Measurements from ENCODE around the gene NTN5. TPM values are rescaled to one million over a fixed set of nuclear protein-coding genes. Genes with fewer than 3 reads are reported as not detected.
A peak's percentile ranks its signal among the peaks of the same experiment; 100 is the strongest.
"Not testable (repeated sequence)": the region's sequence is repeated elsewhere in the genome, so short reads cannot be mapped to it uniquely, and the experiment has no call there.

Gene NTN5
- total RNA-seq, 1 donor from 2014 or later = 7.1 TPM

DNA sequence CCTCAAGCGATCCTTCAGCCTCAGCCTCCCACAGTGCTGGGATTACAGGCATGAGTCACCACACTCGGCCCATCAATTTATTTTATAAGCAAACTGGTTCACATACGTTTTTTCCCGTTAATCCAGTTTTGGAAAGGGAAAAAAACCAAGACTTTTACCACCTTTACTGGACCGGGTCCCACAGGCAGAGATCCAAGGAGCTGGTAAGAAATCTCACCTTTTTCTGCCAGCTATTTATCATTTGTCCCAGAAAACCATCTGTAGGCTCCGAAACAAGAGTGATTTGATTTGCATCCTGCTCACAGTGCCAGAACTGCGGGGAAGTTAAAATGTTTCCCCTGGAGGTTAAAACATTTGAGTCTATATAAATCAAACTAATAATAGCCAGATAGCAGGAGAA lies 16.6 kb upstream of the NTN5 start:
- no peak for DNase-seq (ENCODE audit: low spot score in 2 of 2, unreplicated experiment in 2 of 2)
- TF ChIP-seq, protein P1, sequence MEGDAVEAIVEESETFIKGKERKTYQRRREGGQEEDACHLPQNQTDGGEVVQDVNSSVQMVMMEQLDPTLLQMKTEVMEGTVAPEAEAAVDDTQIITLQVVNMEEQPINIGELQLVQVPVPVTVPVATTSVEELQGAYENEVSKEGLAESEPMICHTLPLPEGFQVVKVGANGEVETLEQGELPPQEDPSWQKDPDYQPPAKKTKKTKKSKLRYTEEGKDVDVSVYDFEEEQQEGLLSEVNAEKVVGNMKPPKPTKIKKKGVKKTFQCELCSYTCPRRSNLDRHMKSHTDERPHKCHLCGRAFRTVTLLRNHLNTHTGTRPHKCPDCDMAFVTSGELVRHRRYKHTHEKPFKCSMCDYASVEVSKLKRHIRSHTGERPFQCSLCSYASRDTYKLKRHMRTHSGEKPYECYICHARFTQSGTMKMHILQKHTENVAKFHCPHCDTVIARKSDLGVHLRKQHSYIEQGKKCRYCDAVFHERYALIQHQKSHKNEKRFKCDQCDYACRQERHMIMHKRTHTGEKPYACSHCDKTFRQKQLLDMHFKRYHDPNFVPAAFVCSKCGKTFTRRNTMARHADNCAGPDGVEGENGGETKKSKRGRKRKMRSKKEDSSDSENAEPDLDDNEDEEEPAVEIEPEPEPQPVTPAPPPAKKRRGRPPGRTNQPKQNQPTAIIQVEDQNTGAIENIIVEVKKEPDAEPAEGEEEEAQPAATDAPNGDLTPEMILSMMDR (IDR thresholded peaks at IDR 0.05; ENCODE audit: unreplicated experiment) = no peak
- H3K4me3 Mint-ChIP-seq = no peak overlapping the region
- H3K27ac Mint-ChIP-seq = peak overlapping the region; percentile 26
- no peaks in the 10 kb centered on the region for H3K9me3 Mint-ChIP-seq
- peaks cover 10% of the 10 kb centered on the region for H3K4me1 Mint-ChIP-seq
- peaks cover 7% of the 10 kb centered on the region for H3K27me3 Mint-ChIP-seq (ENCODE audit: low read depth)
- peaks cover 7% of the 10 kb centered on the region for H3K36me3 Mint-ChIP-seq

DNA sequence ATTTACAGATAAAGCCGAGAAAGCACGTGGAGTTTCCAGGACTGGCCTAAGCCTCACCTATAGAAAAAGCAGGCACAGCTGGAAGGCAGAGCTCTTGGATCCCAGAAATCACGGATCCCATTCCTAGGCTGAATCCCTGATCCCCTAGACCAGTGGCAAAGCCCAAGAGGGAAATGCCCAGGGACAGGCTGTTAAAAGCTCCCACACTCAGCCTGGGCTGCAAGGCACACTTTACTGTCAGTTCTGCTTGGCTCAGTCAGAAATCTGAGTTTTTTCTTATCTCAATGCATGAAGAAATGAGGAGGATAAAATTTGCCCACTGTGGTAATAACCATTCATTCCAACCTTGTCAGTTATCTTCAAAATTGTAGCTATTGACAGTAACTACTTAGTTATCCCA lies 15.0 kb upstream of the NTN5 start:
- no peaks in the 10 kb centered on the region for H3K9me3 Mint-ChIP-seq
- peaks cover 2% of the 10 kb centered on the region for H3K36me3 Mint-ChIP-seq
- peaks cover 13% of the 10 kb centered on the region for H3K4me1 Mint-ChIP-seq
- TF ChIP-seq, protein P1 (IDR thresholded peaks at IDR 0.05; ENCODE audit: unreplicated experiment) = no peak
- H3K27me3 Mint-ChIP-seq (ENCODE audit: low read depth) = peaks cover 3% of the 10 kb centered on the region
- no peak overlapping the region for H3K27ac Mint-ChIP-seq
- H3K4me3 Mint-ChIP-seq = no peak overlapping the region
- DNase-seq (ENCODE audit: low spot score in 2 of 2, unreplicated experiment in 2 of 2) = no peak

DNA sequence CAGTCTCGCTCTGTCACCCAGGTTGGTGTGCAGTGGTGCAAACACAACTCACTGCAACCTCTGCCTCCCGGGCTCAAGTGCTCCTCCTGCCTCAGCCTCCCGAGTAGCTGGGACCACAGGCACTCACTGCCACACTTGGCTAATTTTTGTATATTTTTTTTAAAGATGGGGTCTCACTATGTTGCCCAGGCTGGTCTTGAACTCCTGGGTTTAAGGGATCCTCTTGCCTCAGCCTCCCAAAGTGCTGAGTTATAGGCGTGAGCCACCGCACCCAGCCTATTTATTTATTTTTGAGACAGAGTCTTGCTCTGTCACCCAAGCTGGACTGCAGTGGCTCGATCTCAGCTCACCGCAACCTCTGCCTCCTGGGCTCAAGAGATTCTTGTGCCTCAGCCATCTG lies 13.8 kb upstream of the NTN5 start:
- H3K4me1 Mint-ChIP-seq = peaks cover 13% of the 10 kb centered on the region
- H3K27me3 Mint-ChIP-seq (ENCODE audit: low read depth); H3K27ac Mint-ChIP-seq; H3K9me3 Mint-ChIP-seq; H3K36me3 Mint-ChIP-seq; H3K4me3 Mint-ChIP-seq; DNase-seq (ENCODE audit: low spot score in 2 of 2, unreplicated experiment in 2 of 2): not testable (repeated sequence)

DNA sequence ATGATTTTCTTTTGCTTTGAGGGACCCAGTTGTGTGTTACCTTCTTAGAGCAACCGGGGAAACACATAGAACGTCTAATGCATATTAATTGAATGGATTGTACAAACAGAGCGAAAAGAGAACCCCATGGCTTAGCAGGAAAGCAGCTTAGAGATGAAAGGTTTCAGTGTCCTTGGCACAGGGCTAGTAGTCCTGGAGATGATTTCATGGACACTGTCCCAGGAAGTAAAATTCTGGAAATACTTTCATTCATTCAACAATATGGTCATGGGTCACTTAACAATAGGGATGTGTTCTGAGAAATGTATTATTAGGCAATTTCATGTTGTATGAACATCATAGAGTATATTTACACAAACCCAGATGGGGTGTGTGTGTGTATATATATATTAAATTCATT lies 13.3 kb upstream of the NTN5 start:
- no peaks in the 10 kb centered on the region for H3K9me3 Mint-ChIP-seq

DNA sequence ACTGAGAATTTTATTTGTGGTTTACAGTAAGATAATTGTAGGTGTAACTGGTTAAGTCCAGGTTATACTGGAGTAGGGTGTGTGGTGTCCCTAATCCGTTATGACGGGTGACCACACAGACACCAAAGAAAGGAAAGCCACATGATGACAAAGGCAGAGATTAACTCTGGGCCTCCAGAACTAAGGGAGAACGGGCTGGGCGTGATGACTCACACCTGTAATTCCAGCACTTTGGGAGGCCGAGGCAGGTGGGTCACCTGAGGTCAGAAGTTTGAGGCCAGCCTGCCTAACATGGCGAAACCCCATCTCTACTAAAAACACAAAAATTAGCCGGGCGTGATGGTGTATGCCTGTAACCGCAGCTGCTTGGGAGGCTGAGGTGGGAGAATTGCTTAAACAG lies 12.8 kb upstream of the NTN5 start:
- DNase-seq (ENCODE audit: low spot score in 2 of 2, unreplicated experiment in 2 of 2) = no peak
- H3K4me3 Mint-ChIP-seq = no peak overlapping the region
- peaks cover 13% of the 10 kb centered on the region for H3K4me1 Mint-ChIP-seq
- no peaks in the 10 kb centered on the region for H3K36me3 Mint-ChIP-seq
- H3K9me3 Mint-ChIP-seq = no peaks in the 10 kb centered on the region
- TF ChIP-seq, protein P1 (IDR thresholded peaks at IDR 0.05; ENCODE audit: unreplicated experiment) = no peak
- H3K27ac Mint-ChIP-seq = no peak overlapping the region
- H3K27me3 Mint-ChIP-seq (ENCODE audit: low read depth) = peaks cover 3% of the 10 kb centered on the region

More for the DNA sequence above, 13.3 kb upstream of the NTN5 start:
- TF ChIP-seq, protein P1 (IDR thresholded peaks at IDR 0.05; ENCODE audit: unreplicated experiment) = no peak
- no peak overlapping the region for H3K27ac Mint-ChIP-seq
- H3K4me1 Mint-ChIP-seq = peaks cover 13% of the 10 kb centered on the region
- DNase-seq (ENCODE audit: low spot score in 2 of 2, unreplicated experiment in 2 of 2) = no peak
- H3K4me3 Mint-ChIP-seq = no peak overlapping the region
- no peaks in the 10 kb centered on the region for H3K36me3 Mint-ChIP-seq
- peaks cover 3% of the 10 kb centered on the region for H3K27me3 Mint-ChIP-seq (ENCODE audit: low read depth)

DNA sequence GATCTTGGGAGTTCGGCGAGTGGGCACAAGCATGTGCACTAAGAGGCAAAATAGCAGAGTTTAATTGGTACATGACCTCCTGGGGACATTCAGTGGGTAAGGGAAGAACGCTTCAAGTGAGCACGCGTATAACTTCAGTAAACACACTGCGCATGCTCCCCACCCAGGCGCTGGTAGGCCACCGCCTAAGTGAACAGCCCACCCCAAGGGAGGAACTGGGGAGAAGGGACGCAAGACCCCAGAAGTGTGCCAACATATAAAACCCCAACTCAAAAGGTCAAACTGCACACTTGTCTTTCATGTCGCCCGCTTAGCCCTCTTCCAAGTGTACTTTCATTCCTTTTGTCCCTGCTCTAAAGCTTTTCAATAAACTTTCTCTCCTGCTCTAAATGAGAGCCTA lies 10.5 kb upstream of the NTN5 start:
- no peaks in the 10 kb centered on the region for H3K9me3 Mint-ChIP-seq
- TF ChIP-seq, protein P1 (IDR thresholded peaks at IDR 0.05; ENCODE audit: unreplicated experiment) = no peak
- DNase-seq (ENCODE audit: low spot score in 2 of 2, unreplicated experiment in 2 of 2) = no peak
- no peaks in the 10 kb centered on the region for H3K36me3 Mint-ChIP-seq
- H3K4me3 Mint-ChIP-seq = no peak overlapping the region
- peaks cover 5% of the 10 kb centered on the region for H3K4me1 Mint-ChIP-seq
- H3K27ac Mint-ChIP-seq = no peak overlapping the region
- H3K27me3 Mint-ChIP-seq (ENCODE audit: low read depth) = peaks cover 3% of the 10 kb centered on the region
